Measurements from ENCODE around the gene TNFRSF4. TPM values are rescaled to one million over a fixed set of nuclear protein-coding genes. Genes with fewer than 3 reads are reported as not detected.

TNFRSF4 gene
- total RNA-seq, 1 experiment from 2014 or later: 0.62 TPM

DNA sequence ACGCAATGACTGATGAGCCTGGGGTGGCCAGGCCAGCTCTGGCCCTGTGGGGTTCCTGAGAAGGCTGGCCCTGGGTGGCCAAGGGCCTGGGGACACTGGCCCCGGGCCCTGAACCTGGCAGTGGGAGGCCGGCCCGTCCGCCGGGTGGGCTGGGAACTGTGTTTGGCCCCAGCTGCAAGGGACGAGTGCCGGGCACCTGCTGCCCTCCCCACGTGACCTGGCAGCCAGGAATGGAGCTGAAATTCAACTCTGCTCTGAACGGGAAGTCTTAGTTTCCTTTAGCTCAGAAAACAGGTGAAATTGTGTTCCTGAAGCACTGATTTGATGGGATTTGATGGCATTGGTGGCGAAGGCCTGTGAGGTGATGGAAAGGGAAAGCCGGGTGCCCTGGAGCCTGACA lies 48.5 kb downstream of the TNFRSF4 start:
- no TSS peak for BruUV-seq (replicated peaks)
- Histone ChIP-seq H3K9me3 (ENCODE audit: control insufficient read depth, insufficient read depth, low read depth, low read length) (no peaks in the 10 kb centered on the region), H3K4me1 (ENCODE audit: control insufficient read depth, insufficient read depth, low read length) (no peaks in the 10 kb centered on the region), H3K27me3 (ENCODE audit: control insufficient read depth, insufficient read depth, low read length) (no peaks in the 10 kb centered on the region), H3K4me3 (ENCODE audit: low read depth in 2 of 2, low read length in 2 of 2) (no peak overlapping the region), H3K27ac (ENCODE audit: low read length) (no peak overlapping the region), H3K36me3 (ENCODE audit: control insufficient read depth, insufficient read depth, low read length) (no peaks in the 10 kb centered on the region)
- no peak for ATAC-seq
- intact Hi-C loops (cut with micrococcal nuclease; ENCODE audit: unreplicated experiment) (no loop called here), in situ Hi-C loops (cut with HindIII; ENCODE audit: low pct_unique_long_range_greater_than_20kb, low sequenced_read_pairs) (no loop called here)
- DNase-seq (ENCODE audit: low read depth, low spot score): no peak
- CTCF ChIA-PET: no interaction called here
- POLR2A ChIA-PET: no interaction called here
- TF ChIP-seq, protein P1, sequence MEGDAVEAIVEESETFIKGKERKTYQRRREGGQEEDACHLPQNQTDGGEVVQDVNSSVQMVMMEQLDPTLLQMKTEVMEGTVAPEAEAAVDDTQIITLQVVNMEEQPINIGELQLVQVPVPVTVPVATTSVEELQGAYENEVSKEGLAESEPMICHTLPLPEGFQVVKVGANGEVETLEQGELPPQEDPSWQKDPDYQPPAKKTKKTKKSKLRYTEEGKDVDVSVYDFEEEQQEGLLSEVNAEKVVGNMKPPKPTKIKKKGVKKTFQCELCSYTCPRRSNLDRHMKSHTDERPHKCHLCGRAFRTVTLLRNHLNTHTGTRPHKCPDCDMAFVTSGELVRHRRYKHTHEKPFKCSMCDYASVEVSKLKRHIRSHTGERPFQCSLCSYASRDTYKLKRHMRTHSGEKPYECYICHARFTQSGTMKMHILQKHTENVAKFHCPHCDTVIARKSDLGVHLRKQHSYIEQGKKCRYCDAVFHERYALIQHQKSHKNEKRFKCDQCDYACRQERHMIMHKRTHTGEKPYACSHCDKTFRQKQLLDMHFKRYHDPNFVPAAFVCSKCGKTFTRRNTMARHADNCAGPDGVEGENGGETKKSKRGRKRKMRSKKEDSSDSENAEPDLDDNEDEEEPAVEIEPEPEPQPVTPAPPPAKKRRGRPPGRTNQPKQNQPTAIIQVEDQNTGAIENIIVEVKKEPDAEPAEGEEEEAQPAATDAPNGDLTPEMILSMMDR (IDR thresholded peaks at IDR 0.05): no peak
- no peak for TF ChIP-seq SIN3A (IDR thresholded peaks at IDR 0.05; ENCODE audit: borderline replicate concordance, insufficient read depth, low read depth, low read length)
- TF ChIP-seq POLR2AphosphoS5 (IDR thresholded peaks at IDR 0.05; ENCODE audit: low read depth, low read length): no peak
- TF ChIP-seq TCF7L2 (IDR thresholded peaks at IDR 0.05; ENCODE audit: low read depth, low read length): no peak
- TF ChIP-seq, protein P2, sequence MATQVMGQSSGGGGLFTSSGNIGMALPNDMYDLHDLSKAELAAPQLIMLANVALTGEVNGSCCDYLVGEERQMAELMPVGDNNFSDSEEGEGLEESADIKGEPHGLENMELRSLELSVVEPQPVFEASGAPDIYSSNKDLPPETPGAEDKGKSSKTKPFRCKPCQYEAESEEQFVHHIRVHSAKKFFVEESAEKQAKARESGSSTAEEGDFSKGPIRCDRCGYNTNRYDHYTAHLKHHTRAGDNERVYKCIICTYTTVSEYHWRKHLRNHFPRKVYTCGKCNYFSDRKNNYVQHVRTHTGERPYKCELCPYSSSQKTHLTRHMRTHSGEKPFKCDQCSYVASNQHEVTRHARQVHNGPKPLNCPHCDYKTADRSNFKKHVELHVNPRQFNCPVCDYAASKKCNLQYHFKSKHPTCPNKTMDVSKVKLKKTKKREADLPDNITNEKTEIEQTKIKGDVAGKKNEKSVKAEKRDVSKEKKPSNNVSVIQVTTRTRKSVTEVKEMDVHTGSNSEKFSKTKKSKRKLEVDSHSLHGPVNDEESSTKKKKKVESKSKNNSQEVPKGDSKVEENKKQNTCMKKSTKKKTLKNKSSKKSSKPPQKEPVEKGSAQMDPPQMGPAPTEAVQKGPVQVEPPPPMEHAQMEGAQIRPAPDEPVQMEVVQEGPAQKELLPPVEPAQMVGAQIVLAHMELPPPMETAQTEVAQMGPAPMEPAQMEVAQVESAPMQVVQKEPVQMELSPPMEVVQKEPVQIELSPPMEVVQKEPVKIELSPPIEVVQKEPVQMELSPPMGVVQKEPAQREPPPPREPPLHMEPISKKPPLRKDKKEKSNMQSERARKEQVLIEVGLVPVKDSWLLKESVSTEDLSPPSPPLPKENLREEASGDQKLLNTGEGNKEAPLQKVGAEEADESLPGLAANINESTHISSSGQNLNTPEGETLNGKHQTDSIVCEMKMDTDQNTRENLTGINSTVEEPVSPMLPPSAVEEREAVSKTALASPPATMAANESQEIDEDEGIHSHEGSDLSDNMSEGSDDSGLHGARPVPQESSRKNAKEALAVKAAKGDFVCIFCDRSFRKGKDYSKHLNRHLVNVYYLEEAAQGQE (IDR thresholded peaks at IDR 0.05; ENCODE audit: insufficient read depth in 1 of 2, low read depth in 2 of 2, low read length in 1 of 2): no peak

DNA sequence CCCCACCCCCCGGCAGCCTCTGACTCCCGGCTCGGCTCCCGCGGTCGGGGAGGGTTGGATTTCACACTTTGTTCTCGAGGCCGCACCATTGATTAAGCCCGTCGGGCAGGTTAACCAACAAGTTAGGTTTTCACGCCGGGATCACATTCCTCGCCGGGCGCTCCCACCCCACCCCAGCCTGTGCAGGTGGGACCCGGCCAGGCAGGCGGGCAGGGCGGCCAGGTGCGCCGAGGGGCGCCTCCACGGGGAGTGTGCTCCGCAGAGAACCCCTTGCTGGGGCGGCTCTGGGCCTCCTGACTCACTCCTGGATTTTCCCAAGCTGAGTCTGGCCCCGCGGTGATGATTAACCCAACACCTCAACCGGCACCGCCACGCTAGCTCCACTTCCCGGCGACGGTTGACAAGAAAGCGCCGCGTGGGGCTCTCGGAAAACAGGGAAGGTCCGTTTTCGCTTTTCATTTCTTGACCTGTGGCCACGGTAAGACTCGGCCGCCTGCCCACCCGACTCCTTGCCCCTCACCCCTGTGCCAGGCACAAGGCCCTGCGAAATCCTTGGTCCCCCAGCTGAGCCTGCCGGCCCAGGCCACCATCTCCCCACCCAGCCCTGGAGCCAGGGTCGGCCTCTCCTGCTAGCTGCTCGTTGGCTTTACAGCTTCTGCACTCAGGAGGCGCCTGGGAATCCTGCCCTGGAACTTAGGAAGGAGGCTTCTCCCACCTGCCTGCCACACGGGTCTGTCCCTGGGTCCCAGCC lies 49.1 kb downstream of the TNFRSF4 start:
- intact Hi-C loops (cut with micrococcal nuclease; ENCODE audit: unreplicated experiment): no loop called here

More for the DNA sequence above, 49.1 kb downstream of the TNFRSF4 start:
- Histone ChIP-seq H3K27me3 (ENCODE audit: control insufficient read depth, insufficient read depth, low read length) (no peaks in the 10 kb centered on the region), H3K9me3 (ENCODE audit: control insufficient read depth, insufficient read depth, low read depth, low read length) (no peaks in the 10 kb centered on the region), H3K4me1 (ENCODE audit: control insufficient read depth, insufficient read depth, low read length) (no peaks in the 10 kb centered on the region), H3K4me3 (ENCODE audit: low read depth in 2 of 2, low read length in 2 of 2) (no peak overlapping the region), H3K36me3 (ENCODE audit: control insufficient read depth, insufficient read depth, low read length) (no peaks in the 10 kb centered on the region), H3K27ac (ENCODE audit: low read length) (no peak overlapping the region)
- ChIA-PET POLR2A (no interaction called here), CTCF (no interaction called here)
- no peak for ATAC-seq
- TF ChIP-seq POLR2AphosphoS5 (IDR thresholded peaks at IDR 0.05; ENCODE audit: low read depth, low read length): no peak
- no peak for TF ChIP-seq SIN3A (IDR thresholded peaks at IDR 0.05; ENCODE audit: borderline replicate concordance, insufficient read depth, low read depth, low read length)
- TF ChIP-seq, protein P2 (IDR thresholded peaks at IDR 0.05; ENCODE audit: insufficient read depth in 1 of 2, low read depth in 2 of 2, low read length in 1 of 2): no peak
- no peak for TF ChIP-seq TCF7L2 (IDR thresholded peaks at IDR 0.05; ENCODE audit: low read depth, low read length)
- TF ChIP-seq, protein P1 (IDR thresholded peaks at IDR 0.05): no peak
- no TSS peak for BruUV-seq (replicated peaks)
- DNase-seq (ENCODE audit: low read depth, low spot score): no peak
- in situ Hi-C loops (cut with HindIII; ENCODE audit: low pct_unique_long_range_greater_than_20kb, low sequenced_read_pairs): no loop called here

All from Panc1 (cell line).